Neural progenitor cell (in vitro differentiated cells): ENCODE results near the gene SMAD9. TPM values are rescaled to one million over a fixed set of nuclear protein-coding genes. Genes with fewer than 3 reads are reported as not detected.

Source experiments
- DNase-seq: peaks from one replicate; pipeline ENCODE4 v3.0.0-alpha.2; 2016; ENCODE audit warnings: low spot score
- H2AFZ ChIP-seq: fragments of 200-600 bp; sonication (generic); replicated peaks from 2 replicates; pipeline ENCODE4 v1.6.1; 2016; ENCODE audit warnings: antibody characterized with exemption
- H3F3A ChIP-seq: fragments of 200-600 bp; sonication (generic); 2 replicates; pipeline ENCODE4 v1.6.1; 2016; ENCODE audit warnings: antibody characterized with exemption, low read depth
- H3K27ac ChIP-seq: fragments of 200-600 bp; sonication (generic); 2 replicates; pipeline ENCODE4 v1.5.1; 2016; ENCODE audit warnings: mild to moderate bottlenecking
- H3K27me3 ChIP-seq: fragments of 200-600 bp; sonication (generic); 2 replicates; pipeline ENCODE4 v1.6.1; 2016; ENCODE audit warnings: mild to moderate bottlenecking, moderate library complexity
- H3K36me3 ChIP-seq: fragments of 200-600 bp; sonication (generic); 2 replicates; pipeline ENCODE4 v1.5.1; 2016
- H3K4me1 ChIP-seq: fragments of 200-600 bp; sonication (generic); 2 replicates; pipeline ENCODE4 v1.6.1; 2016; ENCODE audit warnings: mixed run types
- H3K4me2 ChIP-seq: fragments of 200-600 bp; sonication (generic); 2 replicates; pipeline ENCODE4 v1.6.1; 2016
- H3K4me3 ChIP-seq: fragments of 200-600 bp; sonication (generic); 2 replicates; pipeline ENCODE4 v1.5.1; 2016
- H3K79me2 ChIP-seq: fragments of 200-600 bp; sonication (generic); 2 replicates; pipeline ENCODE4 v1.6.1; 2016; ENCODE audit warnings: low read depth
- H3K9ac ChIP-seq: fragments of 200-600 bp; sonication (generic); 2 replicates; pipeline ENCODE4 v1.6.1; 2016
- H3K9me3 ChIP-seq: fragments of 200-600 bp; sonication (generic); 2 replicates; pipeline ENCODE4 v1.5.1; 2016; ENCODE audit warnings: low read depth
- H4K20me1 ChIP-seq: fragments of 200-600 bp; sonication (generic); 2 replicates; pipeline ENCODE4 v1.6.1; 2016; ENCODE audit warnings: low read depth
- H3K27ac Mint-ChIP-seq: 3 replicates; pipeline ENCODE4 v1.8.0; 2021; ENCODE audit warnings: mixed read lengths
- H3K27me3 Mint-ChIP-seq: 2 replicates; pipeline ENCODE4 v1.8.0; 2022; ENCODE audit warnings: low read depth, mild to moderate bottlenecking, inconsistent platforms, moderate library complexity, mixed read lengths; ENCODE audit not compliant: insufficient read depth
- H3K36me3 Mint-ChIP-seq: 3 replicates; pipeline ENCODE4 v1.8.0; 2021; ENCODE audit warnings: mixed read lengths
- H3K4me1 Mint-ChIP-seq: 3 replicates; pipeline ENCODE4 v1.8.0; 2021; ENCODE audit warnings: mixed read lengths
- H3K4me3 Mint-ChIP-seq: 3 replicates; pipeline ENCODE4 v1.8.0; 2021; ENCODE audit warnings: mild to moderate bottlenecking, moderate library complexity, mixed read lengths
- H3K9me3 Mint-ChIP-seq: 3 replicates; pipeline ENCODE4 v1.8.0; 2020; ENCODE audit warnings: mixed read lengths
- CTCF ChIP-seq: fragments of 200-600 bp; sonication (generic); IDR thresholded peaks from 2 replicates; pipeline ENCODE4 v1.5.1; 2017; ENCODE audit warnings: antibody characterized with exemption, mild to moderate bottlenecking
- EZH2 ChIP-seq: fragments of 200-600 bp; sonication (generic); IDR thresholded peaks from 2 replicates; pipeline ENCODE4 v1.6.1; 2017; ENCODE audit warnings: antibody characterized with exemption, mild to moderate bottlenecking, moderate library complexity
- EZH2phosphoT487 ChIP-seq: fragments of 200-600 bp; sonication (generic); IDR thresholded peaks from 2 replicates; pipeline ENCODE4 v1.6.1; 2017; ENCODE audit warnings: antibody characterized with exemption
- total RNA-seq: library from RNA; depleted of rRNA; stranded (reverse); fragments of >200 nt; gene quantifications from 2 replicates; pipeline ENCODE4 v1.2.3, GENCODE V29; 2015; ENCODE audit warnings: low replicate concordance

The SMAD9 gene
- total RNA-seq, 1 donor from 2014 or later, result 1.6 TPM

GRCh38 chr13:36915106-36915505, 4.9 kb downstream of the SMAD9 start:
- H3K4me3 ChIP-seq, result no peak overlapping the region
- H3K9me3 Mint-ChIP-seq, result peaks cover 5% of the 10 kb centered on the region
- no peak overlapping the region for H3K4me3 Mint-ChIP-seq
- no peak overlapping the region for H2AFZ ChIP-seq
- peaks cover 34% of the 10 kb centered on the region for H3K4me1 Mint-ChIP-seq
- no peaks in the 10 kb centered on the region for H3K36me3 Mint-ChIP-seq
- H3K4me1 ChIP-seq, result peaks cover 14% of the 10 kb centered on the region
- H3K27ac Mint-ChIP-seq, result no peak overlapping the region
- H3K27me3 Mint-ChIP-seq, result peaks cover 2% of the 10 kb centered on the region
- no peak overlapping the region for H3K4me2 ChIP-seq
- no peaks in the 10 kb centered on the region for H3K36me3 ChIP-seq
- H3K9ac ChIP-seq, result no peak overlapping the region
- no peak overlapping the region for H3K27ac ChIP-seq
- H3K27me3 ChIP-seq, result peaks cover 37% of the 10 kb centered on the region
- peaks cover 7% of the 10 kb centered on the region for H3F3A ChIP-seq
- no peaks in the 10 kb centered on the region for H3K79me2 ChIP-seq
- no peaks in the 10 kb centered on the region for H4K20me1 ChIP-seq
- H3K9me3 ChIP-seq, result no peaks in the 10 kb centered on the region
- DNase-seq, result no peak
- TF ChIP-seq EZH2 (no peak), EZH2phosphoT487 (no peak), CTCF (no peak)

- H3K4me3 Mint-ChIP-seq, result no peak overlapping the region
- no peaks in the 10 kb centered on the region for H3K36me3 Mint-ChIP-seq
- Histone ChIP-seq H3F3A (peaks cover 7% of the 10 kb centered on the region), H3K27ac (no peak overlapping the region), H3K36me3 (no peaks in the 10 kb centered on the region), H3K4me1 (peaks cover 14% of the 10 kb centered on the region), H4K20me1 (no peaks in the 10 kb centered on the region), H3K9me3 (no peaks in the 10 kb centered on the region), H2AFZ (no peak overlapping the region), H3K4me2 (no peak overlapping the region), H3K79me2 (no peaks in the 10 kb centered on the region), H3K4me3 (no peak overlapping the region), H3K9ac (no peak overlapping the region), H3K27me3 (peaks cover 35% of the 10 kb centered on the region)
- H3K4me1 Mint-ChIP-seq, result peaks cover 34% of the 10 kb centered on the region
- no peak for DNase-seq
- H3K27ac Mint-ChIP-seq, result no peak overlapping the region
- H3K9me3 Mint-ChIP-seq, result peaks cover 5% of the 10 kb centered on the region
- TF ChIP-seq CTCF (no peak), EZH2 (no peak), EZH2phosphoT487 (no peak)
- peaks cover 2% of the 10 kb centered on the region for H3K27me3 Mint-ChIP-seq
Observed at GRCh38 chr13:36914648-36915047, 5.4 kb downstream of the SMAD9 start.

- Mint-ChIP-seq H3K9me3 (peaks cover 5% of the 10 kb centered on the region), H3K4me1 (peaks cover 26% of the 10 kb centered on the region), H3K27ac (no peak overlapping the region), H3K36me3 (no peaks in the 10 kb centered on the region), H3K27me3 (peaks cover 2% of the 10 kb centered on the region), H3K4me3 (no peak overlapping the region)
- H3K9me3 ChIP-seq, result no peaks in the 10 kb centered on the region
- no peak overlapping the region for H3K27ac ChIP-seq
- no peak overlapping the region for H3K9ac ChIP-seq
- H3K4me1 ChIP-seq, result peaks cover 8% of the 10 kb centered on the region
- TF ChIP-seq CTCF (no peak), EZH2phosphoT487 (no peak), EZH2 (no peak)
- no peak overlapping the region for H3K4me3 ChIP-seq
- H3K27me3 ChIP-seq, result peaks cover 23% of the 10 kb centered on the region
- no peaks in the 10 kb centered on the region for H3F3A ChIP-seq
- H2AFZ ChIP-seq, result no peak overlapping the region
- no peaks in the 10 kb centered on the region for H3K79me2 ChIP-seq
- no peaks in the 10 kb centered on the region for H3K36me3 ChIP-seq
- no peak overlapping the region for H3K4me2 ChIP-seq
- H4K20me1 ChIP-seq, result no peaks in the 10 kb centered on the region
- no peak for DNase-seq
Observed at GRCh38 chr13:36913463-36913862, 6.6 kb downstream of the SMAD9 start.
